Tibial artery (tissue), 4 donors: ENCODE results near the gene RALGPS1.

Experiments
- DNase-seq, 2 donors: peaks; one replicate each; pipeline ENCODE4 v3.0.0-alpha.2; 2019
- H3K27ac ChIP-seq, 2 donors: fragments of 200-600 bp; sonication (generic) in 1 of 2; 1 replicate in 1 of 2; 2 replicates in 1 of 2; pipeline ENCODE4 v1.5.1; 2018 to 2019; ENCODE audit warnings: mild to moderate bottlenecking in 1 of 2
- H3K27me3 ChIP-seq, 2 donors: fragments of 200-600 bp; sonication (generic) in 1 of 2; one replicate each; pipeline versions ENCODE4 v1.5.1 to v1.6.0; 2016 to 2019
- H3K36me3 ChIP-seq, 3 donors: fragments of 200-600 bp; sonication (generic) in 2 of 3; one replicate each; pipeline ENCODE4 v1.5.1; 2016 to 2019; ENCODE audit warnings: mild to moderate bottlenecking in 2 of 3
- H3K4me1 ChIP-seq, 4 donors: fragments of 200-600 bp; sonication (generic) in 2 of 4; 1 replicate in 3 of 4; 2 replicates in 1 of 4; pipeline ENCODE4 v1.5.1; 2016 to 2019
- H3K4me3 ChIP-seq, 2 donors: fragments of 200-600 bp; sonication (generic) in 1 of 2; 1 replicate in 1 of 2; 2 replicates in 1 of 2; pipeline ENCODE4 v1.5.1; 2018 to 2019; ENCODE audit warnings: mild to moderate bottlenecking in 2 of 2
- H3K9me3 ChIP-seq, 3 donors: fragments of 200-600 bp; sonication (generic) in 1 of 3; one replicate each; pipeline ENCODE4 v1.5.1; 2016 to 2019
- CTCF ChIP-seq, 2 experiments: fragments of 200-600 bp in 1 of 2; fragments of 450-650 bp in 1 of 2; IDR thresholded peaks; one replicate each; pipeline ENCODE4 v1.5.1; 2017 to 2019; ENCODE audit warnings: antibody characterized with exemption in 2 of 2, mild to moderate bottlenecking in 1 of 2, moderate library complexity in 1 of 2
- intact Hi-C: fragments of 100-400 bp; cut with DNase I; formaldehyde crosslinking; loops from one replicate; pipeline ENCODE4 v1.15.0; 2023; ENCODE audit warnings: low total_unique reads

RALGPS1 gene

GRCh38 chr9:127199001-127199791 lies 284.6 kb downstream of the RALGPS1 start:
- intact Hi-C loops = loop anchor here (2.0 kb wide), 1 partner anchor 258 kb away; no protein-coding TSS in a partner anchor
- peak; percentile 88 to 98 for TF ChIP-seq CTCF (IDR thresholded peaks at IDR 0.05)
- Histone ChIP-seq H3K27me3 (no peaks in the 10 kb centered on the region), H3K9me3 (no peaks in the 10 kb centered on the region), H3K4me3 (no peak overlapping the region), H3K27ac (peak overlapping the region; percentile 1 to 8), H3K36me3 (peaks cover 0 to 4% (median 0%) of the 10 kb centered on the region in 3 donors), H3K4me1 (peaks cover 0 to 30% (median 19%) of the 10 kb centered on the region in 4 donors)
- peak; percentile 83 to 89 for DNase-seq

GRCh38 chr9:127200106-127200862 lies 285.7 kb downstream of the RALGPS1 start:
- H3K27ac ChIP-seq = no peak overlapping the region
- DNase-seq = no peak
- H3K4me1 ChIP-seq = peaks cover 0 to 30% (median 18%) of the 10 kb centered on the region in 4 donors
- TF ChIP-seq CTCF (IDR thresholded peaks at IDR 0.05) = no peak
- H3K9me3 ChIP-seq = no peaks in the 10 kb centered on the region
- H3K4me3 ChIP-seq = no peak overlapping the region
- no peaks in the 10 kb centered on the region for H3K27me3 ChIP-seq
- peaks cover 0 to 4% (median 0%) of the 10 kb centered on the region in 3 donors for H3K36me3 ChIP-seq
- intact Hi-C loops = no loop called here

GRCh38 chr9:127201071-127201541 lies 286.5 kb downstream of the RALGPS1 start:
- H3K4me1 ChIP-seq = peaks cover 0 to 30% (median 18%) of the 10 kb centered on the region in 4 donors
- H3K27me3 ChIP-seq = no peaks in the 10 kb centered on the region
- no peak overlapping the region for H3K27ac ChIP-seq
- no peak overlapping the region for H3K4me3 ChIP-seq
- TF ChIP-seq CTCF (IDR thresholded peaks at IDR 0.05) = no peak
- H3K9me3 ChIP-seq = no peaks in the 10 kb centered on the region
- intact Hi-C loops = no loop called here
- H3K36me3 ChIP-seq = peaks cover 0 to 4% (median 0%) of the 10 kb centered on the region in 3 donors
- DNase-seq = no peak

GRCh38 chr9:127201731-127202130 lies 287.1 kb downstream of the RALGPS1 start:
- Histone ChIP-seq H3K27me3 (no peaks in the 10 kb centered on the region), H3K36me3 (peaks cover 0 to 4% (median 0%) of the 10 kb centered on the region in 3 donors), H3K4me3 (no peak overlapping the region), H3K4me1 (peaks cover 0 to 28% (median 16%) of the 10 kb centered on the region in 4 donors), H3K27ac (no peak overlapping the region), H3K9me3 (no peaks in the 10 kb centered on the region)
- no peak for DNase-seq
- intact Hi-C loops = no loop called here
- no peak for TF ChIP-seq CTCF (IDR thresholded peaks at IDR 0.05)

- Histone ChIP-seq H3K36me3 (peaks cover 0 to 4% (median 0%) of the 10 kb centered on the region in 3 donors), H3K4me1 (peaks cover 0 to 19% (median 12%) of the 10 kb centered on the region in 4 donors)
These were observed 288.0 kb downstream of the RALGPS1 start for GRCh38 chr9:127202461-127203169.

More at GRCh38 chr9:127202461-127203169, 288.0 kb downstream of the RALGPS1 start:
- Histone ChIP-seq H3K27ac (no peak overlapping the region), H3K4me3 (no peak overlapping the region), H3K27me3 (no peaks in the 10 kb centered on the region), H3K9me3 (no peaks in the 10 kb centered on the region)
- no peak for TF ChIP-seq CTCF (IDR thresholded peaks at IDR 0.05)
- intact Hi-C loops = no loop called here
- DNase-seq = no peak
